Endothelial cell of umbilical vein (primary cell): Measurements from ENCODE around the gene PNISR. TPM values are rescaled to one million over a fixed set of nuclear protein-coding genes. Genes with fewer than 3 reads are reported as not detected.

Source experiments
- BruUV-seq: library from RNA; stranded (reverse); fragments of 400-500 nt; replicated peaks from 2 replicates; lab custom pipeline; 2021; lab: Mats Ljungman, UMichigan
- CTCF ChIA-PET: fragments of 300-600, 350-600 bp; sonication (Branson Sonifier 250); formaldehyde crosslinking; loops from one replicate; lab custom pipeline; 2021; ENCODE audit warnings: antibody characterized with exemption, inconsistent platforms; lab: Charles Lee
- POLR2A ChIA-PET: fragments of 300-600, 350-600 bp; sonication (Branson Sonifier 250); formaldehyde crosslinking; loops from one replicate; lab custom pipeline; 2021; ENCODE audit warnings: antibody characterized with exemption, inconsistent platforms; lab: Charles Lee
- DNase-seq: peaks from one replicate; pipeline ENCODE4 v3.0.0-alpha.2; 2011; ENCODE audit warnings: low read depth, low spot score
- FAIRE-seq: peaks from 2 replicates; lab custom pipeline; 2011; peaks lifted over from hg19 to GRCh38; lab: Jason Lieb, UNC
- H2AFZ ChIP-seq: 2 replicates; pipeline ENCODE4 v1.6.0; 2012; ENCODE audit warnings: low read depth, low read length, control low read depth, inconsistent platforms
- H3K27ac ChIP-seq: 2 replicates; pipeline ENCODE4 v1.5.1; 2011; ENCODE audit warnings: low read depth, mild to moderate bottlenecking, control low read depth, low read length, moderate library complexity; ENCODE audit not compliant: insufficient read depth
- H3K27me3 ChIP-seq, 2 experiments: 2 replicates each; pipeline versions ENCODE4 v1.6.0 to v1.6.1; 2011; ENCODE audit warnings: low read length in 2 of 2, mixed read lengths in 1 of 2; ENCODE audit not compliant: control insufficient read depth in 2 of 2, insufficient read depth in 2 of 2
- H3K36me3 ChIP-seq, 2 experiments: 2 replicates in 1 of 2; 3 replicates in 1 of 2; pipeline ENCODE4 v1.5.1; 2011; ENCODE audit warnings: low read length in 2 of 2, mild to moderate bottlenecking in 1 of 2, moderate library complexity in 1 of 2; ENCODE audit not compliant: control insufficient read depth in 2 of 2, insufficient read depth in 2 of 2; ENCODE audit errors: extremely low read depth in 1 of 2
- H3K4me1 ChIP-seq: 3 replicates; pipeline ENCODE4 v1.5.1; 2011; ENCODE audit warnings: mild to moderate bottlenecking, low read length; ENCODE audit not compliant: control insufficient read depth, insufficient read depth; ENCODE audit errors: extremely low read depth
- H3K4me2 ChIP-seq: 2 replicates; pipeline ENCODE4 v1.6.1; 2011; ENCODE audit warnings: low read length, control low read depth, mixed read lengths; ENCODE audit not compliant: insufficient read depth
- H3K4me3 ChIP-seq, 3 experiments: fragments of 200-600 bp in 1 of 3; sonication (generic), shearing (Covaris generic) in 1 of 3; replicated peaks in 1 of 3; 2 replicates each; pipeline ENCODE4 v1.5.1; 2011 to 2016; ENCODE audit warnings: control low read depth in 3 of 3, low read length in 3 of 3, mild to moderate bottlenecking in 2 of 3, inconsistent platforms in 1 of 3, low read depth in 1 of 3, moderate library complexity in 1 of 3; ENCODE audit not compliant: insufficient read depth in 1 of 3
- H3K79me2 ChIP-seq: 2 replicates; pipeline ENCODE4 v1.6.0; 2012; ENCODE audit warnings: low read length, inconsistent platforms; ENCODE audit not compliant: control insufficient read depth, insufficient read depth
- H3K9ac ChIP-seq: replicated peaks from 2 replicates; pipeline ENCODE3; 2011; ENCODE audit warnings: low read length, control low read depth; ENCODE audit not compliant: insufficient read depth; ENCODE audit errors: extremely low read depth
- H3K9me1 ChIP-seq: replicated peaks from 3 replicates; pipeline ENCODE4 v1.6.0; 2011; ENCODE audit warnings: mild to moderate bottlenecking, low read length; ENCODE audit not compliant: control insufficient read depth, insufficient read depth; ENCODE audit errors: extremely low read depth
- H3K9me3 ChIP-seq: replicated peaks from 2 replicates; pipeline ENCODE4 v1.5.1; 2012; ENCODE audit warnings: low read length, inconsistent platforms; ENCODE audit not compliant: control insufficient read depth, insufficient read depth
- H4K20me1 ChIP-seq: replicated peaks from 2 replicates; pipeline ENCODE3; 2011; ENCODE audit warnings: mild to moderate bottlenecking, low read length; ENCODE audit not compliant: control insufficient read depth, insufficient read depth; ENCODE audit errors: extremely low read depth
- EZH2 ChIP-seq: IDR thresholded peaks from 2 replicates; pipeline ENCODE4 v1.6.1; 2012; ENCODE audit warnings: borderline replicate concordance, low read depth, mild to moderate bottlenecking, moderate library complexity, low read length, inconsistent platforms; ENCODE audit not compliant: severe bottlenecking
- FOS ChIP-seq: IDR thresholded peaks from 2 replicates; pipeline ENCODE4 v1.6.1; 2011; ENCODE audit warnings: mild to moderate bottlenecking, low read length, moderate library complexity, borderline replicate concordance; ENCODE audit not compliant: insufficient read depth
- GATA2 ChIP-seq: IDR thresholded peaks from 2 replicates; pipeline ENCODE4 v1.7.0; 2011; ENCODE audit warnings: low read depth, mild to moderate bottlenecking, moderate library complexity, mixed read lengths, low read length; ENCODE audit not compliant: insufficient read length, insufficient read depth
- JUN ChIP-seq: IDR thresholded peaks from 2 replicates; pipeline ENCODE4 v1.6.1; 2011; ENCODE audit warnings: borderline replicate concordance, low read depth; ENCODE audit not compliant: insufficient read length, insufficient read depth
- MYC ChIP-seq: IDR thresholded peaks from one replicate; pipeline ENCODE4 v1.6.1; 2011; ENCODE audit warnings: mild to moderate bottlenecking, low read depth, low read length
- POLR2A ChIP-seq: IDR thresholded peaks from 2 replicates; pipeline ENCODE4 v1.6.1; 2012; ENCODE audit warnings: low read depth, mild to moderate bottlenecking, control low read depth, low read length
- POLR2AphosphoS5 ChIP-seq: IDR thresholded peaks from 2 replicates; pipeline ENCODE4 v1.6.1; 2012; ENCODE audit warnings: low read depth, mild to moderate bottlenecking, control low read depth, low read length, moderate library complexity; ENCODE audit not compliant: insufficient read depth
- dilution Hi-C: fragments of 300-500 bp; cut with MboI; formaldehyde crosslinking; loops from one replicate; pipeline ENCODE4 v1.15.0; 2019; ENCODE audit warnings: low sequenced_read_pairs; ENCODE audit not compliant: extremely low pct_ligation_motif_present
- intact Hi-C: fragments of 100-400 bp; cut with micrococcal nuclease; formaldehyde crosslinking; loops from one replicate; pipeline ENCODE4 v1.10.0; 2022
- polyA plus RNA-seq, 4 experiments: library from polyadenylated mRNA; depleted of rRNA in 3 of 4; stranded (reverse) in 3 of 4; unstranded in 1 of 4; fragments of >200 nt; gene quantifications; 2 replicates each; pipeline versions ENCODE4 v1.2.1 to v1.2.3, GENCODE V29; 2011 to 2012; ENCODE audit warnings: missing spikeins in 1 of 4
- total RNA-seq: library from RNA; stranded (reverse); gene quantifications from 2 replicates; pipeline ENCODE4 v1.2.3, GENCODE V29; 2021
- TF ChIP-seq, protein P1 (sequence below): IDR thresholded peaks from 2 replicates; pipeline ENCODE4 v1.6.1; 2011; ENCODE audit not compliant: insufficient read depth, insufficient read length
- TF ChIP-seq, protein P2 (sequence below), 2 donors: IDR thresholded peaks; 1 replicate in 1 of 2; 2 replicates in 1 of 2; pipeline ENCODE4 v1.5.1; 2011; ENCODE audit warnings: low read length in 2 of 2, mild to moderate bottlenecking in 2 of 2, moderate library complexity in 2 of 2, control low read depth in 1 of 2, inconsistent platforms in 1 of 2, low read depth in 1 of 2; ENCODE audit not compliant: insufficient read depth in 1 of 2; ENCODE audit errors: extremely low read depth in 1 of 2

PNISR gene
- total and polyA plus RNA-seq, 2 donors (not counting 3 experiments of a cell fraction or from before 2014, with no cell fraction given): 34.6 to 106 TPM

DNA sequence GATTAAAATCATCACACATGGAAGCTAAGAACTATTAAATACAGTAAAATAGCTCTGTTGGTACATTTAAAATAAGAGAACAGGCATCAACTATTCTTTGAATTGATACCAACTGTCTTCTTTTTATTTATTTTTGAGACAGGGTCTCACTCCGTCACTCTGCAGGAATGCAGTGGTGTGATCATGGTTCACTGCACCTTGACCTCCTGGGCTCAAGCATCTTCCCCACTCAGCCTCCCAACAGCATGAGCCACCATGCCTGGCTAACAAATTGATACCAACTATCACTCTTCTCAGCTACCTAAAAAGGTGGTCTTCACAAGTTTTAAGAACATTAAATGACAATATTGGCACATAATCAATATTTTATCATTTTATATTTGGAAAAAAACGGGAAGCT, 7.8 kb upstream of the PNISR start:
- Histone ChIP-seq H4K20me1 (no peaks in the 10 kb centered on the region), H3K79me2 (peaks cover 2% of the 10 kb centered on the region), H3K4me3 (no peak overlapping the region), H3K9me3 (no peaks in the 10 kb centered on the region), H3K4me1 (no peaks in the 10 kb centered on the region), H3K27me3 (no peaks in the 10 kb centered on the region), H3K27ac (no peak overlapping the region), H3K9me1 (no peaks in the 10 kb centered on the region), H3K4me2 (no peak overlapping the region), H2AFZ (no peak overlapping the region), H3K9ac (no peak overlapping the region), H3K36me3 (no peaks in the 10 kb centered on the region)
- intact Hi-C loops (loop anchor here (10.0 kb wide), 1 partner anchor 312 kb away; no protein-coding TSS in a partner anchor), dilution Hi-C loops (no loop called here)
- DNase-seq (no peak), FAIRE-seq (no peak)
- no TSS peak for BruUV-seq
- CTCF ChIA-PET: interaction anchor here (1.3 to 3.0 kb wide), 4 partner anchors 8 to 474 kb away, joined by 3 to 11 read pairs (median 6); partner anchors contain the start of gene PNISR
- POLR2A ChIA-PET: no interaction called here
- no peak for TF ChIP-seq MYC

DNA sequence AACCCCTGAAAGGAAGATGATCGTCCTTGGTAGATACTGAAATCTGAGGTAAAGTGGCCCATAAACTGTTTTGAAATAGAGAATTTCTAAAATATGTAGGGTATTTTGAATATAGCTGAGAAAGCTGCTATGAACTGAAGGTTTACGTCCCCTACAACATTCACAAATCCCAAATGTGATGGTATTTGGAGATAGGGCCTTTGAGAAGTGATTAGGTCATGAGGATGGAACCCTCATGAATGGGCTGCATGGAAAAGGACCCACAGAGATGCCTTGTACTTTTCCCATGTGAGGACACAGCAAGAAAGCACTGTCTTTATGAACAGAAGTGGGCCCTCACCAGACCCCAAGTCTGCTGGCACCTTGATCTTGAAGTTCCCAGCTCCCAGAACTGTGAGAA, 6.8 kb upstream of the PNISR start:
- ChIA-PET POLR2A (no interaction called here), CTCF (no interaction called here)
- intact Hi-C loops: loop anchor here (10.0 kb wide), 1 partner anchor 313 kb away; no protein-coding TSS in a partner anchor

More for the DNA sequence above, 6.8 kb upstream of the PNISR start:
- Histone ChIP-seq H3K36me3 (no peaks in the 10 kb centered on the region), H3K4me2 (no peak overlapping the region), H4K20me1 (no peaks in the 10 kb centered on the region), H3K79me2 (peaks cover 12% of the 10 kb centered on the region), H3K9me1 (no peaks in the 10 kb centered on the region), H2AFZ (no peak overlapping the region), H3K9ac (no peak overlapping the region), H3K27ac (no peak overlapping the region), H3K4me1 (peaks cover 3% of the 10 kb centered on the region), H3K4me3 (no peak overlapping the region), H3K27me3 (no peaks in the 10 kb centered on the region), H3K9me3 (no peaks in the 10 kb centered on the region)
- FAIRE-seq (no peak), DNase-seq (no peak)
- BruUV-seq: no TSS peak
- no peak for TF ChIP-seq GATA2
- TF ChIP-seq, protein P1, sequence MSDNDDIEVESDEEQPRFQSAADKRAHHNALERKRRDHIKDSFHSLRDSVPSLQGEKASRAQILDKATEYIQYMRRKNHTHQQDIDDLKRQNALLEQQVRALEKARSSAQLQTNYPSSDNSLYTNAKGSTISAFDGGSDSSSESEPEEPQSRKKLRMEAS: no peak
- TF ChIP-seq EZH2: no peak
- no peak for TF ChIP-seq FOS
- no peak for TF ChIP-seq POLR2A
- no peak for TF ChIP-seq MYC
- TF ChIP-seq, protein P2, sequence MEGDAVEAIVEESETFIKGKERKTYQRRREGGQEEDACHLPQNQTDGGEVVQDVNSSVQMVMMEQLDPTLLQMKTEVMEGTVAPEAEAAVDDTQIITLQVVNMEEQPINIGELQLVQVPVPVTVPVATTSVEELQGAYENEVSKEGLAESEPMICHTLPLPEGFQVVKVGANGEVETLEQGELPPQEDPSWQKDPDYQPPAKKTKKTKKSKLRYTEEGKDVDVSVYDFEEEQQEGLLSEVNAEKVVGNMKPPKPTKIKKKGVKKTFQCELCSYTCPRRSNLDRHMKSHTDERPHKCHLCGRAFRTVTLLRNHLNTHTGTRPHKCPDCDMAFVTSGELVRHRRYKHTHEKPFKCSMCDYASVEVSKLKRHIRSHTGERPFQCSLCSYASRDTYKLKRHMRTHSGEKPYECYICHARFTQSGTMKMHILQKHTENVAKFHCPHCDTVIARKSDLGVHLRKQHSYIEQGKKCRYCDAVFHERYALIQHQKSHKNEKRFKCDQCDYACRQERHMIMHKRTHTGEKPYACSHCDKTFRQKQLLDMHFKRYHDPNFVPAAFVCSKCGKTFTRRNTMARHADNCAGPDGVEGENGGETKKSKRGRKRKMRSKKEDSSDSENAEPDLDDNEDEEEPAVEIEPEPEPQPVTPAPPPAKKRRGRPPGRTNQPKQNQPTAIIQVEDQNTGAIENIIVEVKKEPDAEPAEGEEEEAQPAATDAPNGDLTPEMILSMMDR (IDR thresholded peaks at IDR 0.05; ENCODE audit: extremely low read depth in 1 of 2, insufficient read depth in 1 of 2, low read depth in 1 of 2, low read length in 2 of 2): no peak
- TF ChIP-seq POLR2AphosphoS5: no peak
- TF ChIP-seq JUN: no peak
- dilution Hi-C loops: no loop called here
